Stimulated activated CD4-positive, alpha-beta T cell treated with anti-CD3 and anti-CD28 coated beads, Interleukin-4, amount 100 ng/mL, for 48 hours (primary cell): ENCODE results near the gene MYL6B.

Experiments used
- DNase-seq, 2 donors: peaks; one replicate each; pipeline ENCODE4 v3.0.0-alpha.2; 2020; ENCODE audit warnings: low read depth in 2 of 2

The MYL6B gene

GRCh38 chr12:56122637-56123036, 29.8 kb upstream of the MYL6B start:
- DNase-seq: no peak

- no peak for DNase-seq
Measured at GRCh38 chr12:56124133-56124532, 28.3 kb upstream of the MYL6B start.

GRCh38 chr12:56126732-56127239, 25.6 kb upstream of the MYL6B start:
- no peak for DNase-seq

GRCh38 chr12:56127485-56127887, 24.9 kb upstream of the MYL6B start:
- no peak for DNase-seq

- peak; percentile 89 to 96 for DNase-seq
Measured at GRCh38 chr12:56127888-56128669, 24.3 kb upstream of the MYL6B start, which contains the start of gene ESYT1. ESYT1 (plus strand) TSS chr12:56128267; CDS start chr12:56128320, 53 bp downstream.

- no peak for DNase-seq
Measured at GRCh38 chr12:56128670-56129205, 23.6 kb upstream of the MYL6B start.

- peak; percentile 34 to 55 for DNase-seq
Measured at GRCh38 chr12:56129206-56129941, 23.0 kb upstream of the MYL6B start.

- DNase-seq: no peak
Measured at GRCh38 chr12:56129942-56130495, 22.4 kb upstream of the MYL6B start.

GRCh38 chr12:56130876-56131275, 21.5 kb upstream of the MYL6B start:
- no peak for DNase-seq

GRCh38 chr12:56134897-56135296, 17.5 kb upstream of the MYL6B start:
- no peak for DNase-seq

- DNase-seq: no peak
Measured at GRCh38 chr12:56137853-56138571, 14.4 kb upstream of the MYL6B start.

GRCh38 chr12:56141946-56142784, 10.2 kb upstream of the MYL6B start:
- no peak for DNase-seq

GRCh38 chr12:56143217-56143616, 9.2 kb upstream of the MYL6B start:
- no peak for DNase-seq

- no peak for DNase-seq
Measured at GRCh38 chr12:56143870-56144269, 8.5 kb upstream of the MYL6B start.

- DNase-seq: no peak
Measured at GRCh38 chr12:56145217-56145616, 7.2 kb upstream of the MYL6B start.

GRCh38 chr12:56146492-56147460, 5.6 kb upstream of the MYL6B start:
- no peak for DNase-seq

GRCh38 chr12:56150563-56150962, 1.8 kb upstream of the MYL6B start:
- DNase-seq: no peak

- peak; percentile 66 to 67 for DNase-seq
Measured at GRCh38 chr12:56151672-56152131, 685 bp upstream of the MYL6B start.
